T follicular helper cell (primary cell): ENCODE measurements around the gene SLC2A10.

Experiments
- DNase-seq: peaks from one replicate; pipeline ENCODE4 v3.0.0-alpha.2; 2020; ENCODE audit warnings: low read depth

Gene SLC2A10

DNA sequence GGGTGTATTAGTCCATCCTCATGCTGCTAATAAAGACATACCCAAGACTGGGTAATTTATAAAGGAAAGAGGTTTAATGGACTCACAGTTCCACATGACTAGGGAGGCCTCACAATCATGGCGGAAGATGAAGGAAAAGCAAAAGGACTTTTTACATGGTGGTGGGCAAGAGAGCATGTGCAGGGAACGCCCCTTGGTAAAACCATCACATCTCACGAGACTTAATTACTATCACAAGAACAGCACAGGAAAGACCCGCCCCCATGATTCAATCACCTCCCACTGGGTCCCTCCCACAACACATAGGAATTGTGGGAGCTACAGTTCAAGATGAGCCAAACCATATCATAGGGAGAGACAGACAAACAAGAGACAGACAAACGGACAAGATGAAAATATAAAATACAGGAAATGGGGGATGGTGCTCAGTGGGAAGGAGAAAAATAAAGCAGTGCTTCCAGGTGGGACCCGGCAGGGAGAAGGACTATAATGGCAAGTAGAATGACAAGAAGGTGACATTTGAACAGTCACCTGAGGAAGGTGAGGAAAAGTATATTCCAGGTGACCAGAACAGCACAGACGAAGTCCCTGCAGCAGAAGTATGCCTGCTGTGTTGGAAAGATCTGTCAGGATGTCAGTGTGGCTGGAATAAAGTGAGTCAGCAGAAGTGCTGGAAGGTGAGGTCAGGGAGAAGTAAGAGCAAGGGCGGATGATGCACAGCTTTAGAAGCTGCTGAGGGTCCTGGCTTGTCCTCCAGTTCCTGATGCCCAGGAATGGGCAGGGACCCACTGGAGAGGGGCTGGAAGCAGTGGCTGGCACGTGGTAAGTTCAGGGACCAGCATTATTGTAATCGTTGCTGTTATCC, 61.1 kb downstream of the SLC2A10 start:
- no peak for DNase-seq

GRCh38 chr20:46771195-46771588, 61.7 kb downstream of the SLC2A10 start:
- DNase-seq = no peak

GRCh38 chr20:46772901-46773300, 63.5 kb downstream of the SLC2A10 start:
- no peak for DNase-seq

- no peak for DNase-seq
Measured at GRCh38 chr20:46773680-46774079, 64.2 kb downstream of the SLC2A10 start.

DNA sequence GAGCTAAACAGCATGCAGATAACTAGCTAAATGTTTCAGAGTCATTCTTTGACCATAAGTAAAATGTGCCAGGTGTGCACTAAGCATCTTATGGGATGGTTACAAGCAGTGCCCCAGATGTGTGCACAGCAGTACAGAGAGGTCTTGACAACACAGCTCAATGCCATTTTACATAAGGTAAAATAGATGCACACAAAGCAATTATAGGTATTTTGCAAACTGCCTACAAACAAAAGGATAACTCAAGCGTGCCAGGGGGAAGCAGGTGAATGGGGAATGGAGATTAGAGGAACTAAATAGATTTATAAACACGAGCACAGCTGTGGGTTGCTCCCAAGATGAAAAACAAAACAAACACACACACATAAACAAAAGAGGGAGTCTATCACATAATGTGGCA, 64.8 kb downstream of the SLC2A10 start:
- no peak for DNase-seq

GRCh38 chr20:46774943-46775560, 65.6 kb downstream of the SLC2A10 start:
- DNase-seq = no peak

DNA sequence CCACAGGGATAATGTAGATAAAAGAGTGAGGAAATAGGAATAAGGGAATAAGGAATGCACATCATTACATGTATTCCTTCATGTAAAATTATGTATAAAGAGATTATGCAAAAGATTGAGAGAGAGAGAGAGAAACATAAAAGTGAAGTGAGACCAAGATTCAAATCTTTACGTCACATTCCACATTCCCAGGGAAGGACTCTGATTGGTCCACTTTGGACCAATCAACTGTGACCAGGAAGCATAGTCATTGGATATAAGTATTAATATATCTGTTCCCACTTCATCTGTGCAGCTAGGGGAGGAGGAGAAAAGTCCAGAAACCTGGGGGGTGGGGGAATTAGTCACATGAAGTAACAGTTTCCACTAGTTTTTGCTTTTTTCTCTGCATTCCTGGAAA, 66.4 kb downstream of the SLC2A10 start:
- DNase-seq = no peak

DNA sequence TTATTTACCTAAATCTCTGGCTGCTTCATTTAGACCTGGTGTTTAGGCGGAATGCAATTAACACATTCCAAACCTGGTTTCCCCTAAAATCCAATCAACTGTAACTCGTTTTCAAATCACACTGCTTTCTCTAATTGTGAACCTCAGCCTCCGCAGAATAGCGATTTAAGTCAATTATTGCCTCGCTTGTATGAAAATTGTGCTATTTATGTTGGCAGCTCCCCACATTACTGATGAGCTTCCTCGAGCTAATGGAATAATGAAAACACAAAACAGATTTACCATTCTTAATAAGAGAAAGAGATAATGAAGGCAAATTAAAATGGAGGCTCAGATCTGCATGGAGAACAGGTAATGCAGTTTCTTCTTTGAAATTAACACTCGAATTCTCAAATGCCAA, 67.9 kb downstream of the SLC2A10 start:
- DNase-seq = no peak

- no peak for DNase-seq
Measured at GRCh38 chr20:46779831-46780230, 70.4 kb downstream of the SLC2A10 start.

- no peak for DNase-seq
Measured at GRCh38 chr20:46784436-46785127, 75.1 kb downstream of the SLC2A10 start.
